NCI-H510A (cell line): Measurements from ENCODE around the gene OR13C8.

Experiments
- DNase-seq: peaks from one replicate; lab custom pipeline; 2025; lab: John Stamatoyannopoulos, UW

OR13C8 gene

GRCh38 chr9:104611213-104611612, 42.2 kb downstream of the OR13C8 start:
- no peak for DNase-seq

- no peak for DNase-seq
Measured at GRCh38 chr9:104617418-104617817, 48.5 kb downstream of the OR13C8 start.

- no peak for DNase-seq
Measured at GRCh38 chr9:104618104-104618503, 49.1 kb downstream of the OR13C8 start, which contains the start of gene OR13C9. Gene OR13C9 (minus strand): TSS chr9:104618204. CDS start chr9:104618204, 0 bp downstream.
